HG02840 (cell line): Measurements from ENCODE around the gene SCAP.

Source experiments
- ATAC-seq: cut with Tn5 transposase; IDR thresholded peaks from one replicate; pipeline ENCODE4 v1.9.1; 2021; ENCODE audit warnings: mild to moderate bottlenecking, moderate library complexity, moderate number of reproducible peaks; ENCODE audit not compliant: unreplicated experiment, low FRiP score

SCAP gene

DNA sequence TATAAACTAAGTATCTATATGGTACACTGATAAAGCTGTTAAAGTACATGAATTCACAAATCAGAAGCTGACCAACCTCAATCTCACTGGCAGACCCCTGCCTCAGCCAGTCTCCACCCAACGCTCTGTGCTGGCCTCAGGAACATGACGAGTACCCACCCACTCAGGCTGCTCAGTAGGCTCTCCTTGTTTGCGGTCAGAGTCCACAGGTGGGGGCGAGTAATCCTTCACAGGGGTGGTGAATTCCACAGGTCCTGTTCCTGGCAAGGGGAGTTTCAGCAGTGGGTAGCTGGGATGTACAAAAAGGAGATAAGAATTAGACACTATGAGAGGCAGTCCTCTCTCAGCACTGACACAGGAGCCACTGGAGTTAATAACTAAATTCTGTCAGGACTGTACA lies 40.9 kb downstream of the SCAP start:
- no peak for ATAC-seq

DNA sequence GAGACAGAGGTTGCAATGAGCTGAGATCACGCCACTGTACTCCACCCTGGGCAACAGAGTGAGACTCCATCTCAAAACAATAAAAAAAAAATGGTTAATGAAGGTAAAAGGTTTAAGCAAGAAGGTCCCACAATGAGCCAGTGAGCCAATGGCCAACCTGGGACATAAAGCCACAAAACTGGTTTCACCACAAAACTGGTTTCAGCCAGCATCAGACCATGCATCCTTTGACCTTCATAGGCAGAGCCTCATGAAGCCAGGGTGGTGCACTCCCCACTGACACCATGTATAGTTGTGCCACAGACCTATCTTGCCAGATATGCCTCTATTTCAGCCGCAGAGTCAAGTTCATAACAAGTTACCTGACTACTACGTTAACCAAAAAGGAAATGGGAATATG lies 41.9 kb downstream of the SCAP start:
- no peak for ATAC-seq

DNA sequence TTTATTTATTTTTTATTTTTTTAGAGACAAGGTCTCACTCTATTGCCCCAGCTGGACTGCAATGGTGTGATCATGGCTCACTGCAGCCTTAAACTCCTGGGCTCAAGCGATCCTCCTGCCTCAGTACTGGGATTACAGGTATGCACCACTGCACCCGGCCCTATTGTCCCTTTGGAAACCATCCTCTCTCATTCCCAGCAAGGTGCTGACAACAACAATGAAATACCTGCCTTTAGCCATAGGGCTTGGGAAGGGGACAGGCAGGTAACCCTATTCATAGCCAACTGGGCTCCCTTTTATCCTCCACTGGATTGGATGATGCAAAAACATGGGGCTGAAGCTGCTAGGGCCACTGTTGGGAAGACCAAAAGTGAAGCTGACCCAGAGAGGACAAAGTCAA lies 43.1 kb downstream of the SCAP start:
- no peak for ATAC-seq

- ATAC-seq = no peak
These were observed 44.5 kb downstream of the SCAP start for GRCh38 chr3:47431225-47431624.

DNA sequence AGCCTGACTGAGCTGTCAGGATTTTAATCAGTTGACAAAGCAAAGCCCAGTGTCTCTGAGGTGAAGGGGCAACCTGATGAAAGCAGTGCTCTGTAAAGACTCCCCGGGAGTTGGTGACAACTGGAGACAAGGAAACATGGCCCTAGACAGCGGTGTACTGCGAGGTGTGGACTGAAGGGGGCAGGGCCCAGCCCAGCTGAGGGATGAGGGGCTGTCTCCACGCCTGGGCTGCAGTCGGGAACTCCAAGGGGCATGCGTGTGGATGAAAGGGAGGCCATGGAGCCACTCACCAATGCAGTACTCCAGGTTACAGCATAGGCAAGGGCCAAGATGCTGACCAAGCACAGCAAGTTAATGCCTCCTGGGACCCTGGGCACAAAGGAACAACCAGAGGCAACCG lies 45.1 kb downstream of the SCAP start:
- ATAC-seq = no peak

DNA sequence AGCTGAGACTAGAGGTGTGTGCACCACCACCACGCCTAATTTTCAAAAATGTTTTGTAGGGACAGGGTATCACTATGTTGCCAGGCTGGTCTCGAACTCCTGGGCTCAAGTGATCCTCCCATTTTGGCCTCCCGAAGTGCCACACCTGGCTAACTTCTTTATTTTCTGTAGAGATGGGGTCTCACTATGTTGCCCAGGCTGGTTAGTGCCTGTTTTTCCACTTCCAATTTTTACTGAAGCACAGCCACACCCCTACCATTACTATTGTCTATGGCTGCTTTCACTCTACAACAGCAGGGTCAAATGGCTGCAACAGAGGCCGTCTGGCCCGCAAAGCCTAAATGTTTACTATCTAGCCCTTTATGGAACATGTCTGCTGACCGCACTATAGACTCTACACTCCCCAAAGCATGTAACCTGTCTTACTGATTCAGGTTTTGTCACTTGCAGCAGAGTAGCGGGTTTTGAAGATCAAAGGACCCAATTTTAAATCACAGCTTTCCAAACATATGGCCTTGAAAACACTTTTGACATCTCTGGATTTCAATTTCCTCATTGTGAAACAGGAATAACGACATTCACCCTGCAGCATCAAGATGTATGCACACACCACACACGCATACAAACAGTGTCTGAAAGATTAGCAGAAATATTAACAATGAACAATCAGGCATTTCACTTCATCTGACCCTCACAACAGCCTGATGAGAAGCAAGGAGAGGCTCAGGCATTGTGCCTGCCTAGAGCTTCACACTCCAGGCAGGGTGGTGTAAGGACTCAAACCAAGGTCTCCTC lies 46.1 kb downstream of the SCAP start:
- no peak for ATAC-seq

- ATAC-seq = no peak
These were observed 47.1 kb downstream of the SCAP start for GRCh38 chr3:47428662-47429061.

- no peak for ATAC-seq
These were observed 47.9 kb downstream of the SCAP start for GRCh38 chr3:47427866-47428265.

DNA sequence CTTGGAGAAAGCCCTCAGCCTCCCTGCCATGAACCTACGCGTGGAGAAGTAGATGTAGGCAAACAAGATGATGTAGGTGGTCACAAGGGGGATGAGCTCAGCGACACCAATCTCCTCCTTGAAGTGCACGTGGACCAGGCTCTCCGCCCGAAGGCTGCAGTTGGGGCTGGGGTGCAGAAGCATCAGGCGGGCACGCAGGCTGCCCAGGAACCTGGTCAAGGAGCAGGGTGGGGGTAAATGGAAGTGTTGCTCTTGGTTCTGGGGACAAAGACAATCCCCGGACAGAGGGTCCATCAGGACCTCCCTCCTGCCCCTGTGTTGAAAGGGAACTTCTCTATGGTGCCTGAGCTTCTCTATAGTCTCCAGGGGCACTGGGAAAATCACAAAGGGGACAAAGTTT lies 49.8 kb downstream of the SCAP start:
- ATAC-seq = no peak

- no peak for ATAC-seq
These were observed 50.4 kb downstream of the SCAP start for GRCh38 chr3:47425383-47425778.

DNA sequence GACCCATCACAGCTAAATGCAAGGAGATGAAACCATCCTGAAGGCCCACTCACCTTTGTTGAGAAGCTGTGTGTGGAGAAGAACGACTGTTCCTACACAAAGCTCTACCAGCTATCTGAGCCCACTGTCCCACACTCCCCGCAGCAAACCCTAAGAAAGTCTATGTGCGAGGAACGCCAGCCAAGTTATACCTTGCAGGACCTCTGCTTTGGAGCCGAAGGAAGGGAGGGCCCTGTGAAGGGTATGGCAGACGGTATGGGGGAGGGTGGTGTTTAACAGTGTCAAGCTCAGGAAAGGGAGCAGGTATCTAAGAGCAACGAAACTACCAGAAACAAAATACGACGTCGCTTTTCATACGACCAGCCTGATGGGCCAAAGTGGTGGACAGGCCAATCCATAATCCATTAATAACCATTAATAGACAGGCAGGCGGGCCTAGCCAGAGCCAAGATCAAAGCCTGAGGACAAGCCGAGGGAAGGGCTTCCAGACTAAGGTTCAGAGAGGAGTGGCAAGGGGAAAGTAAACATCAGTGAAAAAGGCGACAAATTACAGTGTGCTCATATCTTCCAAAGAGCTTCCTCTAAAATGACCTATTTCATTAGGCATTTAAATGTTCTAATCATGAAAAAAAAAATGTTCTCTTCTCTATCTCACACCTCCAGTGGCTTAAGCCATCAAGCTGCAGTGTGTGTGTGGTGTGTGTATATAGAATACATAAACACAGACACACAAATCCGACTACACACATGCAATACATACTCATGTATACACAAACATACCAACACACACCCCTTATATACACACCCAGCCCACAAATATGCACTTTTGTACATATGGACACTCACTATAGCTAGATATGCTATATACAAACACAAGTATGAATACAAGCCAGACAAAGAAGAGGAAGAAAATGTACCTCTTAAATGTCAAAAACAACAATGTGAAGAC lies 51.0 kb downstream of the SCAP start:
- ATAC-seq = no peak

GRCh38 chr3:47423548-47424145 lies 52.1 kb downstream of the SCAP start:
- ATAC-seq = no peak

DNA sequence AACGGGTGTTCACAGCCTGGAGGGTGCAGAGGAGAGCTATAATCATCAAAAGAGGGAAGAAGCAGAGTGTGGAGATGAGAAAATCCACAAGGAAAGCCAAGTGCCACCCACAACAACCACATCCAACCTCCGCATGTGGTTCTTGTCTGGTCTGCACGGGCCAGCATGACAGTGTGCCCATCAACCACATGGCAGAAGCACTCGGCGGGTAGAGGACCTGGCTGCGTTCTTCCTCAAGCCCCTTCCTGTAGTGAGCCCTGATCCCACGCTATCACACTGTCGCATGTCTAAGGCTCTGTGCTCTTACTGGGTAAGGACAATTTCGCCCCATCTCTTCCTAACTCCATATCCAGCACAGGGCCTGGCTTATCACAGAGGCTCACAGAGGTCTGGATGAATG lies 53.0 kb downstream of the SCAP start:
- ATAC-seq = no peak

- no peak for ATAC-seq
These were observed 53.7 kb downstream of the SCAP start for GRCh38 chr3:47421741-47422649.

DNA sequence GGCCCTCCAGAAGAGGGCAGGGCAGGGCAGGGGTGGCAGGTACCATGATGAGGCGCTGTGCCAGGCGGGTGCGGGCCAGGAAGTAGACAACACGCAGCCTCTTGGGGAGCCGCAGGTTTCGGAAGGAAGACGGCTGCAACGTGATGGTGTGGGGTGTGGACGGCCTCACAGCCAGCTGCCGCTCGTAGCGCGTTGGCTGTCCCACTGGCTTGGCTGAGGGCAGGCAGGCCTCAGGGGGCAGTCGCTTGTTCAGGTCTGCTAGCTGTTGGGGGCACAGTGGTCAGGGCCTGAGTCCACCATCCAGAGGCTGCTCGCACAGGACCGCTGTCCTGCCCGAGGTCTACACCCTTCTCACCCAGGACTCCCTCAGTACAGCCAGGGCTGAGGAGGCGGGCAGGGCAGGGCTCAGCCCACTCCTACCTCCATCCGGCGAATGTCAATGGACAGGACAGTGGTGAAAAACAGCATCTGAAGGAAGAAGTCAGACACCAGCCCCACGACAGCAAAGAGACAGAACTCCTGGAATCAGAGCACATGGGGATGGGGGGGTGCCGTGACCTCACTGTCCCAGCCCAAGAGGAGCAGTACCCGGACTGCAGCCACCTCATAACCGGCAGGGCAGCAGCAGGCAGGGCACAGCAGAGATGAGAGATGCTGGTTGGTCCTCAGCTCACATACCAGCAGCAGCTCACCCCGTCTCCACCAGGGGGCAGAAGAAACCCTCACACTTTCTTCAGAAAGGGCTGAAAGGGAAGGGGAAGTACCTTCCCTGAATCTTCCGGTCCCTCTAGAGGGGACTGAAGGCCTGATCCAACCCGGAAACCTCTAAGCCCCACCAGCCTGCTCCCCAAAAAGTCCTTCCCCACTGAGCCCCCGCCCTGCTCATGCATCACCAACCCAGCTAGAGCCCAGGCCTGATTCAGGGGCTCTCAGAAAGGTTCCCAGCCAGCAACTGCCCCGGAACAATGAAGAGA lies 54.9 kb downstream of the SCAP start:
- no peak for ATAC-seq

GRCh38 chr3:47420044-47420430 lies 55.7 kb downstream of the SCAP start:
- ATAC-seq = no peak

DNA sequence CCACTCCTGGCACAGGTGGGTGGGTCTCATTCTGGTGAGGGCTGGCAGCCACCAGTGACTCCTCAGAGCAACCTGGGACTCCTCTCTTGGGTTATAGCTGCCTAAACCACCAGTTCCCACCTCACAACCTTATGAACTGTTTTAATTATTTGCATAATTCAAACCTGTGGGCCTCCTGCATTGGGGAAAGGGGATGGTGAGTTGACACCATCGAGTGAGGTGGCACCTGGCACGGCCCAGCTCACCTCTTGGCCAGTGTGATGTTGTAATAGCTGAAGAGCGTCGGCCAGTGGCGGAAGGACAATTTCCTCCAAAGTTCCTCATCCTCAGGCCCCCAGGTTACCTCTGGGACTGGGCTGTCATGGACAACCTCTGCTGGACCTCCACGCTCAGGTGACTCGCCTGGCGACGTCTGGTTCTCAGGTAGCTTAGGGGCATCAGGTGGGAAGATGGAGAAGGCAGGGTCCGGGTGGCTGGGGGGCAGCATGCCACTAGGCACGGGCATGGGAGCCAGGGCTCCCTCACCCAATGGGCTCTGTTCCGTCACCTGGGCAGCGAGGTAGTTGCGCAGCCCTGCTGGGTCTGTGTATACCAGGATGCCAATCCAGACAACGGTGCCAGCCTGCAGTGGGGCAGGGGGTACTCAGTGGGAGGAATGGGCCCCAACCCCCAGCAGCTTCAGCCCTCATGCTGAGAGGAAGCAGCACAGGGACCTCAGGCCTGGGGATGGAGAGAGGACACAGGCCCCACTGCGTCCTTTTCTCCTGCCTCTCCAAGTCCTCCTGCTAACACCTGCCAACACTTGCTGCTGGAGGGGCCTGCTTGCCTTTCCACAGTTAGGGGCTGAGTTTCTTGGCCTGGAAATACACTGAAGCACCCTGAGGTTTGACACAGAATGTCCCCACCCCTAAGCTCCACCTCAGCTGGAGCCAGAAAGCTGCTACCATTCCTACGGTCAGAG lies 56.4 kb downstream of the SCAP start:
- ATAC-seq = no peak
